ENCODE results near the gene LHX3. TPM values are rescaled to one million over a fixed set of nuclear protein-coding genes. Genes with fewer than 3 reads are reported as not detected.

The LHX3 gene
- total RNA-seq, 3 donors from 2014 or later, result not detected

GRCh38 chr9:136180586-136180985, 24.3 kb downstream of the LHX3 start:
- intact Hi-C loops (cut with DNase I; ENCODE audit: low total_unique reads), result no loop called here
- TF ChIP-seq CTCF (IDR thresholded peaks at IDR 0.05), result no peak
- no peak for TF ChIP-seq POLR2AphosphoS5 (IDR thresholded peaks at IDR 0.05)
- no peak for TF ChIP-seq POLR2A (IDR thresholded peaks at IDR 0.05)
- no peak overlapping the region for H3K4me3 ChIP-seq
- no peak overlapping the region for H3K27ac ChIP-seq
- peaks cover 0 to 38% of the 10 kb centered on the region in 2 donors for H3K27me3 ChIP-seq
- H3K9me3 ChIP-seq, result no peaks in the 10 kb centered on the region
- H3K4me1 ChIP-seq, result no peaks in the 10 kb centered on the region
- no peak for DNase-seq (ENCODE audit: low spot score in 2 of 2)
- no peaks in the 10 kb centered on the region for H3K36me3 ChIP-seq

DNA sequence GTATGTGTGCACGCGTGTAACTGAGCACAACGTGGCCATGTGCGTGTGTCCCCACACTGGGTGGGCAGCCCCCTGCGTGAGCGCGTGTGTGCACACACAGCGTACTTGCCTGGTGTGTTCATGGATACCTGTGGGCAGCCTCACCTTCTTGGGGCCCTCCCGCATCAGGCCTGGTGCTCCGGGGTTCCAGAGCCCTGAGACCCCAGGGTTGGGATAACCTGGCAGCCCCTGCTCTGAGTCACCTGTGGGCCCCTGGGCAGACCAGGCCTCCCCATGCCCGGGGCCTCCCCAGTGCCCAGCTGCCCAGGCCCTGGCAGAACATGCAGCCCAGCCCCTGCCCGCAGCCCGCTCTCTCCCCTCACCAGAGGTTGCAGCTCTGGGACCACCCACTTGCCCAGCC, 25.2 kb downstream of the LHX3 start:
- H3K27me3 ChIP-seq, result peaks cover 0 to 31% of the 10 kb centered on the region in 2 donors
- no peak overlapping the region for H3K4me3 ChIP-seq
- DNase-seq (ENCODE audit: low spot score in 2 of 2), result no peak
- H3K36me3 ChIP-seq, result no peaks in the 10 kb centered on the region
- H3K4me1 ChIP-seq, result no peaks in the 10 kb centered on the region
- H3K9me3 ChIP-seq, result no peaks in the 10 kb centered on the region
- TF ChIP-seq POLR2AphosphoS5 (IDR thresholded peaks at IDR 0.05), result no peak
- no peak for TF ChIP-seq POLR2A (IDR thresholded peaks at IDR 0.05)
- no peak for TF ChIP-seq CTCF (IDR thresholded peaks at IDR 0.05)
- H3K27ac ChIP-seq, result no peak overlapping the region
- intact Hi-C loops (cut with DNase I; ENCODE audit: low total_unique reads), result no loop called here

DNA sequence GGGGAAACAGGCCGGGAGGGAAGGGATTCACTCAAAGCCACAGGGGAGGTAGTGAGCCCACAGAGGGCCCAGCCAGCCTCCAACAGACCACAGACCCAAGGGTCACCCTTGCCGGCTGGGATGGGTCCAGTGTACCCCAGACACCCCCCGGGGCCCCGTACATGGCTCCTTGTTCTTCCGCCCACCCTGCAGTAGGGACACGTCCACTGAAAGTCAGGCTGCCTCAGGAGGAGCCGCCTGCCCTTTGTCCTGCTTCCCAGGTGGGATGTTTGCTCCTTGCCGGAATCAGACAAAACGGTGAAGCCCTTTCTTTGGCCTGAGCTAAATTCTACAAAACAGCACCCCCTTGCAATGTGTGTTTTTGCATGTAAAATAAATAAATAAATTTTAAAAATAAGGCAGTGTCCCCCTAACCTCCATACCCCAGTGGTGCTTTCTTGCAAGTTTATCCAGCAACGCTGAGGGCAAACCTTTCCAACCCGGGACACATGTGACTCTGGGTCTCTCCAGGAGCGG, 25.8 kb downstream of the LHX3 start:
- DNase-seq (ENCODE audit: low spot score in 2 of 2), result no peak
- Histone ChIP-seq H3K9me3 (no peaks in the 10 kb centered on the region), H3K27ac (no peak overlapping the region), H3K36me3 (no peaks in the 10 kb centered on the region), H3K4me3 (no peak overlapping the region), H3K27me3 (peaks cover 0 to 31% of the 10 kb centered on the region in 2 donors), H3K4me1 (no peaks in the 10 kb centered on the region)
- no peak for TF ChIP-seq POLR2AphosphoS5 (IDR thresholded peaks at IDR 0.05)
- TF ChIP-seq POLR2A (IDR thresholded peaks at IDR 0.05), result no peak
- no peak for TF ChIP-seq CTCF (IDR thresholded peaks at IDR 0.05)
- intact Hi-C loops (cut with DNase I; ENCODE audit: low total_unique reads), result no loop called here

- TF ChIP-seq POLR2A (IDR thresholded peaks at IDR 0.05) (no peak), CTCF (IDR thresholded peaks at IDR 0.05) (no peak), POLR2AphosphoS5 (IDR thresholded peaks at IDR 0.05) (no peak)
- Histone ChIP-seq H3K36me3 (no peaks in the 10 kb centered on the region), H3K27ac (no peak overlapping the region), H3K9me3 (no peaks in the 10 kb centered on the region), H3K4me3 (no peak overlapping the region), H3K4me1 (no peaks in the 10 kb centered on the region), H3K27me3 (peaks cover 0 to 29% of the 10 kb centered on the region in 2 donors)
- intact Hi-C loops (cut with DNase I; ENCODE audit: low total_unique reads), result no loop called here
- no peak for DNase-seq (ENCODE audit: low spot score in 2 of 2)
These were observed 26.2 kb downstream of the LHX3 start for GRCh38 chr9:136178773-136179075.

- H3K4me1 ChIP-seq, result no peaks in the 10 kb centered on the region
- no peak overlapping the region for H3K27ac ChIP-seq
- no peak for TF ChIP-seq POLR2A (IDR thresholded peaks at IDR 0.05)
- TF ChIP-seq CTCF (IDR thresholded peaks at IDR 0.05), result no peak
- TF ChIP-seq POLR2AphosphoS5 (IDR thresholded peaks at IDR 0.05), result no peak
- H3K9me3 ChIP-seq, result no peaks in the 10 kb centered on the region
- DNase-seq (ENCODE audit: low spot score in 2 of 2), result no peak
- H3K27me3 ChIP-seq, result peaks cover 0 to 24% of the 10 kb centered on the region in 2 donors
- intact Hi-C loops (cut with DNase I; ENCODE audit: low total_unique reads), result no loop called here
- H3K36me3 ChIP-seq, result no peaks in the 10 kb centered on the region
- H3K4me3 ChIP-seq, result no peak overlapping the region
These were observed 26.7 kb downstream of the LHX3 start for GRCh38 chr9:136178061-136178772.

Data from breast epithelium (tissue), 4 donors.